SK-N-SH (cell line): Measurements from ENCODE around the gene AGRN. TPM values are rescaled to one million over a fixed set of nuclear protein-coding genes. Genes with fewer than 3 reads are reported as not detected.
A peak's percentile ranks its signal among the peaks of the same experiment; 100 is the strongest.

Source experiments
- CTCF ChIA-PET: fragments of 300-600, 350-600 bp; formaldehyde crosslinking; extraction: SDS; loops from one replicate; lab custom pipeline; 2021; lab: Yijun Ruan, JAX
- POLR2A ChIA-PET: fragments of 350-600 bp; sonication (Branson Sonifier 250); formaldehyde crosslinking; extraction: SDS; loops from one replicate; lab custom pipeline; 2020; ENCODE audit warnings: antibody characterized with exemption, inconsistent platforms; lab: Yijun Ruan, JAX
- DNase-seq: peaks from one replicate; pipeline ENCODE4 v3.0.0; 2012
- H2AFZ ChIP-seq: fragments of 200-600 bp; sonication (generic); 2 replicates; pipeline ENCODE4 v1.8.1; 2016; ENCODE audit warnings: antibody characterized with exemption, mild to moderate bottlenecking, low read depth
- H3F3A ChIP-seq: fragments of 200-600 bp; sonication (generic); replicated peaks from 2 replicates; pipeline ENCODE3; 2016; ENCODE audit warnings: antibody characterized with exemption, mild to moderate bottlenecking; ENCODE audit not compliant: insufficient read depth
- H3K27ac ChIP-seq, 2 experiments: fragments of 200-500 bp in 1 of 2; fragments of 200-600 bp in 1 of 2; sonication (Bioruptor generic) in 1 of 2; sonication (generic), shearing (Covaris generic) in 1 of 2; 2 replicates each; pipeline versions ENCODE4 v1.5.1 to v1.6.1; 2014 to 2016; ENCODE audit warnings: low read depth in 2 of 2, inconsistent platforms in 1 of 2, low read length in 1 of 2, mild to moderate bottlenecking in 1 of 2, mixed read lengths in 1 of 2
- H3K27me3 ChIP-seq: fragments of 200-600 bp; sonication (generic), shearing (Covaris generic); 2 replicates; pipeline ENCODE4 v1.6.1; 2016; ENCODE audit warnings: mixed run types; ENCODE audit not compliant: insufficient read depth
- H3K36me3 ChIP-seq, 2 experiments: fragments of 200-500 bp in 1 of 2; fragments of 200-600 bp in 1 of 2; sonication (Bioruptor generic) in 1 of 2; sonication (generic) in 1 of 2; replicated peaks in 1 of 2; 2 replicates each; pipeline versions ENCODE3 to v1.5.1; 2014 to 2016; ENCODE audit warnings: low read length in 1 of 2, mild to moderate bottlenecking in 1 of 2; ENCODE audit not compliant: insufficient read depth in 2 of 2, control insufficient read depth in 1 of 2
- H3K4me1 ChIP-seq, 2 experiments: fragments of 200-500 bp in 1 of 2; fragments of 200-600 bp in 1 of 2; sonication (Bioruptor generic) in 1 of 2; sonication (generic), shearing (Covaris generic) in 1 of 2; 2 replicates each; pipeline versions ENCODE4 v1.5.1 to v1.6.1; 2014 to 2016; ENCODE audit warnings: low read depth in 1 of 2, low read length in 1 of 2, mixed run types in 1 of 2; ENCODE audit not compliant: insufficient read depth in 2 of 2, control insufficient read depth in 1 of 2
- H3K4me2 ChIP-seq: fragments of 200-600 bp; sonication (generic), shearing (Covaris generic); 2 replicates; pipeline ENCODE4 v1.6.1; 2017; ENCODE audit warnings: mixed run types
- H3K4me3 ChIP-seq, 2 experiments: fragments of 200-500 bp in 1 of 2; fragments of 200-600 bp in 1 of 2; sonication (Bioruptor generic) in 1 of 2; sonication (generic), shearing (Covaris generic) in 1 of 2; 2 replicates each; pipeline versions ENCODE4 v1.5.1 to v1.8.1; 2014 to 2016; ENCODE audit warnings: low read depth in 2 of 2, inconsistent platforms in 1 of 2, low read length in 1 of 2, mild to moderate bottlenecking in 1 of 2, mixed read lengths in 1 of 2, moderate library complexity in 1 of 2
- H3K79me2 ChIP-seq: fragments of 200-600 bp; sonication (generic); 2 replicates; pipeline ENCODE4 v1.8.1; 2017; ENCODE audit warnings: mild to moderate bottlenecking; ENCODE audit not compliant: insufficient read depth
- H3K9ac ChIP-seq: fragments of 200-600 bp; sonication (generic); 2 replicates; pipeline ENCODE4 v1.6.1; 2017; ENCODE audit warnings: mixed run types
- H3K9me2 ChIP-seq: fragments of 200-600 bp; sonication (generic); 2 replicates; pipeline ENCODE4 v1.6.1; 2017; ENCODE audit warnings: mixed run types
- H3K9me3 ChIP-seq: fragments of 200-600 bp; sonication (generic); 2 replicates; pipeline ENCODE4 v1.6.1; 2017; ENCODE audit warnings: mixed run types, mild to moderate bottlenecking, moderate library complexity
- H4K20me1 ChIP-seq: fragments of 200-600 bp; sonication (generic); 2 replicates; pipeline ENCODE4 v1.6.1; 2017; ENCODE audit warnings: mild to moderate bottlenecking, mixed run types; ENCODE audit not compliant: insufficient read depth
- CTCF ChIP-seq: fragments of 200-600 bp; sonication (generic); IDR thresholded peaks from 2 replicates; pipeline ENCODE4 v1.6.1; 2017; ENCODE audit warnings: antibody characterized with exemption, mild to moderate bottlenecking, moderate library complexity
- FOXJ3 ChIP-seq: sonication (generic); formaldehyde crosslinking; IDR thresholded peaks from 2 replicates; pipeline ENCODE4 v1.5.1; 2020; ENCODE audit warnings: mild to moderate bottlenecking, missing genetic modification reagents
- PBX3 ChIP-seq: IDR thresholded peaks from 2 replicates; pipeline ENCODE4; 2012
- RFX5 ChIP-seq: IDR thresholded peaks from 2 replicates; pipeline ENCODE4 v1.6.1; 2012; ENCODE audit warnings: mild to moderate bottlenecking, improper control_type of control experiment, low read length
- USF1 ChIP-seq: IDR thresholded peaks from 2 replicates; pipeline ENCODE4 v1.4.0; 2012; ENCODE audit warnings: low read depth, borderline replicate concordance
- USF2 ChIP-seq: fragments of 150-350 bp; IDR thresholded peaks from 2 replicates; pipeline ENCODE4 v1.6.1; 2017; ENCODE audit warnings: antibody characterized with exemption, low read length, low read depth, borderline replicate concordance
- WGBS: methylation state at CpG from one replicate; pipeline ENCODE4 v1.1.6; 2017; ENCODE audit warnings: low lambda C conversion rate; 5-methylcytosine and 5-hydroxymethylcytosine counted together
- polyA plus RNA-seq, 3 experiments: library from polyadenylated mRNA; depleted of rRNA; stranded (reverse); fragments of >200 nt; gene quantifications; 2 replicates each; pipeline ENCODE4 v1.2.3, GENCODE V29; 2012

The AGRN gene
- polyA plus RNA-seq, 1 of the 3 experiments (the other 2 are of a cell fraction) = 31.6 TPM

GRCh38 chr1:997993-998744 is 21.8 kb upstream of the AGRN start (continued):
- TF ChIP-seq USF2 = no peak
- TF ChIP-seq USF1 = no peak
- TF ChIP-seq FOXJ3 = no peak

- Histone ChIP-seq H3K4me2 (peak overlapping the region; percentile 44; the same call in 1 of the 2 replicates), H2AFZ (no peak overlapping the region), H3F3A (no peaks in the 10 kb centered on the region), H3K9me3 (no peaks in the 10 kb centered on the region), H3K79me2 (no peaks in the 10 kb centered on the region), H3K9ac (no peak overlapping the region), H4K20me1 (no peaks in the 10 kb centered on the region), H3K4me3 (peak overlapping the region in 1 of 2 experiments; percentile 22; a peak in 1 of 4 replicates), H3K36me3 (no peaks in the 10 kb centered on the region), H3K4me1 (peaks cover 0 to 15% of the 10 kb centered on the region in 2 experiments; a peak in 1 of 4 replicates), H3K27me3 (peaks cover 12% of the 10 kb centered on the region; the same call in 1 of the 2 replicates), H3K27ac (no peak overlapping the region), H3K9me2 (no peaks in the 10 kb centered on the region)
- TF ChIP-seq PBX3 (no peak), CTCF (no peak), RFX5 (no peak)
- 14% methylated on average over 5 of the region's 27 CpGs for WGBS
- CTCF ChIA-PET = interaction anchor here (0.8 to 13.2 kb wide), 4 partner anchors 16 to 93 kb away, joined by 3 to 246 read pairs (median 4); partner anchors contain the start of gene PERM1
- POLR2A ChIA-PET = no interaction called here
- no peak for DNase-seq
These were observed 21.2 kb upstream of the AGRN start for GRCh38 chr1:998745-998994.

GRCh38 chr1:998995-999724 is 20.8 kb upstream of the AGRN start:
- Histone ChIP-seq H3K9me2 (no peaks in the 10 kb centered on the region), H3K9ac (peak overlapping the region; percentile 49; the same call in 1 of the 2 replicates), H3K4me3 (peak overlapping the region; percentile 16 to 22; a peak in 2 of 4 replicates), H3K36me3 (no peaks in the 10 kb centered on the region), H3K9me3 (no peaks in the 10 kb centered on the region), H3K27ac (no peak overlapping the region), H3K27me3 (peaks cover 12% of the 10 kb centered on the region; the same call in 1 of the 2 replicates), H2AFZ (no peak overlapping the region), H3K4me1 (peaks cover 0 to 20% of the 10 kb centered on the region in 2 experiments; a peak in 1 of 4 replicates), H3F3A (no peaks in the 10 kb centered on the region), H4K20me1 (no peaks in the 10 kb centered on the region), H3K79me2 (no peaks in the 10 kb centered on the region), H3K4me2 (peak overlapping the region; percentile 44; the same call in 1 of the 2 replicates)
- no peak for TF ChIP-seq RFX5
- peak; percentile 76 for DNase-seq
- WGBS = 3% methylated on average over 21 of the region's 86 CpGs
- ChIA-PET CTCF (interaction anchor here (0.8 to 13.2 kb wide), 5 partner anchors 16 to 94 kb away, joined by 3 to 246 read pairs (median 3); partner anchors contain the start of gene PERM1), POLR2A (no interaction called here)
